COLO668 (cell line): Measurements from ENCODE around the gene TIAM1.

ENCODE experiments used
- DNase-seq: peaks from one replicate; lab custom pipeline; 2025; ENCODE audit not compliant: unreplicated experiment; lab: John Stamatoyannopoulos, UW

Gene TIAM1

DNA sequence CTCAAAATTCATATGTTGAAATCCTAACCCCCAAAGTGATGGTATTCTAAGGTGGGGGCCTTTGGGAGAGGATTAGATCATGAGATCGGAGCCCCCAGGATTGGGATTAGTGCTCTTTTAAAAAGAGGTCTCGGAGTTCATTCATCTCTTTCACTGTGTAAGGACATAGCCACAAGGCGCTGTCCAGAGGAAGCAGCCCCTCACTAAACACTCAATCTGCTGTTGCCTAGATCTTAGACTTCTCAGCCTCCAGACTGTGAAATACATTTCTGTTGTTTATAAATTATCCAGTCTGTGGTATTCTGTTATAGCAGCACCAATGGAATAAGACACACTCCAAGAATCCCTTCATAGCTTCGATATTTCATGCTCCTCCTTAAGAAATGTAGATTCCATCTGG is 12.4 kb upstream of the TIAM1 start:
- DNase-seq, result no peak

DNA sequence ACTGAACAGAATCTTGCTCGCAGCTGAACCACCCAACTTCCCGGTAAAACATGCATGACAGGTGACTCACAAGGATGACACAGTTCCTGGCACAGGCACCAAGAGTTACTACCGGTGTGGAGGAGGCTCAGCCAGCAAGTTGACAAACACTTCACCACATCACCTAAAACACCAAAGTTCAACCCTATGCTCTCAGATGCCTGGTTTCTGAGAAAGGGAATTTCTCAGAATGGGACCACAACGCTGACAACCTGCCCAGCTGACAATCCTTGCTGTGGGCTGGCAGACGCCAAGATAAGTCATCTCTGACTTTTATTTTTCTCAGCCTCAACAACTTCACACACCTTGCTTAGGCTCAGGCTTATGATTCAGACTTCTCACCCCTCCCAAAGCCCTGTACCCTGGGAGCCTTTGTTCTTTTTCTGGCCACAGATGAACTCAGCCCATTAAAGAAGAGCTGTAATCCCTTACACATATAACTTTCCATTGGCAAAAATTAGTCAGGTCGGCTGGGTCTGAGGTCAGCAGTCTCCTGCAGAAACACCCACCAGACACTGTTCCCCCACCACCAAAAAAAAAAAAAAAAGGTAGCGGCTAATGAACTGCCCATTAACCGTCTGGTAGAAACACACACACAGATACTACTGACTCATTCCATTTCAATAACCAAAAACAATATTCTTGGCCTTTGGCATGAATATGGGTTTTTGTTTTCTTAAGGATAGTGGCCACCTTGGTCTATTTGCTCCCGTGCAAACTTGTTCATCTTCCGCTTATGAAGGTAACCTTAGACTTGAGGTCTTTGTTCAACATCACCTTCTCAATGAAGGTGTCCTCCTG is 10.8 kb upstream of the TIAM1 start:
- no peak for DNase-seq

DNA sequence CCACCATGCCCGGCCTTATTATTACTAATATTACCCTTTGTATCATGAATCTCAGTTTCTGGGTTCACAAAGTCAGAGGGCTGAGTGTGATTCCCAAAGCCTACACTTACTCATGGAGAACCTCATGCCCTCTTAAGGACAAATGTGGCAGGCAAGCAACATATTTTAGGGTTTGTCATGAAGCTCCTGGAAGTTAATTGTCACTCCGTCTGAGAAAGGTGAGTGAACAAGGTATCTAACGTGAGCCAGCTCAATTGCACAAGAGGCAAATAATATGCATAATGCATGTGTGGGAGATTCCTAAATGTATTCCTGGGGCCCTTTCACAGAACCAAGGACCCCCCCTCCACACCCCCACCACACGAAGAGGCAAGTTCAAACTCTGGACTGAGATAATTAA is 10.1 kb upstream of the TIAM1 start:
- DNase-seq, result no peak

DNA sequence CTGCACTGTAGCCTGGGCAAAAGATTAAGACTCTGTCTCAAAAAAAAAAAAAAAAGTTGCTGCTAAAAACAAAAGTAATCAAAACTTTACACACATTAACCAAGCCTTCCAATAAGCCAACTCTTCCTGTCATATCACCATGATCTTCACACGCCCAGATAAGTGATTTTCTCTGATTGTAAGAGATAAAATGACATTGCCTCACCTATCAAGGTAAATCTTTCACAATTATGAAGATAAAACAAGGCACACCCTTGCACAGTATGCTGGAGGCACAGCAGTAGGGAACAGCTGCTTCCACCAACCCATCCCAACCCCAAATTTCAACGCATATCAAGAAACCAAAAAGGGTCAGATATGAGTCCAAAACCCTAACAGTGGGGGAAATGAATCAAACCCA is 8.8 kb upstream of the TIAM1 start:
- no peak for DNase-seq

DNA sequence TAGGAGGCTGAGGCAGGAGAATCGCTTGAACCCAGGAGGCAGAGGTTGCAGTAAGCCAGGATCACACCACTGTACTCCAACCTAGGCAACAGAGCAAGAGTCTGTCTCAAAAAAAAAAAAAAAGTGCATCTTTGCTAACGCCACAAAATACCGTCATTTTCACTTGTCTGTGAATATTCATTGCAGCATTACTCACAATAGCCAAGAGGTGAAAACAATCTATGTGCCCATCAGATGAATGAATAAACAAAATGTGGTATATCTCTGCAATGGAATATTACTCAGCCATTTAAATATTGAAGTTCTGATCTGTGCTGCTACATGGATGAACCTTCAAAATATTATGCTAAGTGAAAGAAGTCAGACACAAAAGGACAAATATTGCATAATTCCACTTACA is 7.9 kb upstream of the TIAM1 start:
- no peak for DNase-seq

DNA sequence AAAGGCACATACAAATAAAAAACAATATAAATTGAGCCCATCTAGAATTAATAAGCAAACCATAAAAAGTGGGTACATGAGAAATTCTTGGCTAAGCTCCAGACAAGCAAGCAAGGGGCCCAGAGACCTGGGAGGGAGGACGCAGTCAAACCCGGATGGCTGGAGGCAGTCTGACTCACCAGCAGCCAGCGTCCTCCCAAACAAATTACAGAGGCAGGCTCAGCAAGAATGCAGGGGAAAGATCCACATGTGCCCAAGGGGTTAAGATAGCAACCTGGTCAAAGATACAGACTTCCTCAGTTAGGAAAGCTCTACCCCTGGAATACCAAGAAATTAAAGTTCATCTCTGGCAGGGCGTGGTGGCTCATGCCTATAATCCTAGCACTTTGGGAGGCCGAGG is 7.4 kb upstream of the TIAM1 start:
- DNase-seq, result no peak

DNA sequence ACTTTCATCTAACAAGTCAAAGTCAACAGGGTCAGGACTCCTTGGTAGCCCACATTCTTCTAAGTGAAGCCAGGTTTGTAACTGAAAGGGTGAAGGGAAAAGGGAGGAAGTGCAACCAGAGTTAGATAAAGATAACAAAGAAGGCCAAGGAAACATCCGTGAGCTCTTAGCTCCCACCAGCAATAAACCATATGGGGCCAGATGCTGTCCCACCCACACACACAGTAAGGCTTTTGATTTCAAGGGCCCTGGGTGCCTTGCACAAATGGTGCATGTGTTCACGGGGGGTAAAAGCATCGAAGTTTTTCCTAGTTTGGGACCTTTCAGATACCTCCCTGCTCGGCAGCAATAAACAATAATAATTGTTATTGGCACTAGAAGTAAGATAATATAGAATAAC is 5.1 kb upstream of the TIAM1 start:
- DNase-seq, result no peak

DNA sequence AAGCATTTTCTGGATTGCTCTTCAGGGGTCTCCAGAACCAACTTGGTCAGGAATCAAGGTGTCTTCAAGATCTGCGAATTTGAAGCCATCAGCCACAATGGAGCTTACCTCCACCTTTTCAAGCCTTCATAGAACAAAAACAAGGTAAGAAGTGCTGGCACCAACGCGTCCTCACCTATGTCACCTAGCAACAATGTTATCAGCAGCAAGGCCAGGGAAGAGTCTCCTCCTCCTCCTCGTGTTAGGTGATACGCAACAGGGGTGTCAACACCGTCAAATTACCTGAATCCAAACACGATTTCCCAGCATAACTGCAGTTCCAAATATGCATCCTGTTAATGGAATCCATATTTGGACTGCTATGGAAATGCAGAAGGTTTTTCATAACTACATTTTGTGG is 4.1 kb upstream of the TIAM1 start:
- DNase-seq, result no peak

DNA sequence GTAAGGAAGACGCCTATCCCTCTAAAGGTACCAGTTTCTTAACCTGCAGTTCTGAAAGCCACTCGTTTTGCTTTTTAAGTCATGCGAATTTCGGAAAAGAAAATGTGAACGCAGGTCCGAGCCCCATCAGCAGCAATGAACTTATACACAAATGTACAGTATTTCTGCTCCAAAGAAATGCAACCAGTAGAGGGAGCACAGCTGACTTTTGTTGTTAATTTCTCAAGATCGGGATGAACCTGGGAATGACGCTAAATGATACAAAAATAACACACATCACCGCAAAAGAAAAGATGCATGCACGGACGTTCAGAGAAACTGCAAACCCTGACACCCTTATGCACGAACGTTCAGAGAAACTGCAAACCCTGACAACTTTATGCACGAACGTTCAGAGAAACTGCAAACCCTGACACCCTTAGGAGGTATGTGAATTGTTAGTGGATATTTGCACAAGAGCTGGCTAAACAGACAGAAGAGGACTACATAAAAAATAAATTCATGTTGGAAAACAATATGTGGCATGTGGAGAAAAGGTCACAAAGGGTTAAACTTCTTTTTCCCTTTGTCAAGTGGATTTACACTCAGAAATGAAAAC is 3.5 kb upstream of the TIAM1 start:
- DNase-seq, result no peak

DNA sequence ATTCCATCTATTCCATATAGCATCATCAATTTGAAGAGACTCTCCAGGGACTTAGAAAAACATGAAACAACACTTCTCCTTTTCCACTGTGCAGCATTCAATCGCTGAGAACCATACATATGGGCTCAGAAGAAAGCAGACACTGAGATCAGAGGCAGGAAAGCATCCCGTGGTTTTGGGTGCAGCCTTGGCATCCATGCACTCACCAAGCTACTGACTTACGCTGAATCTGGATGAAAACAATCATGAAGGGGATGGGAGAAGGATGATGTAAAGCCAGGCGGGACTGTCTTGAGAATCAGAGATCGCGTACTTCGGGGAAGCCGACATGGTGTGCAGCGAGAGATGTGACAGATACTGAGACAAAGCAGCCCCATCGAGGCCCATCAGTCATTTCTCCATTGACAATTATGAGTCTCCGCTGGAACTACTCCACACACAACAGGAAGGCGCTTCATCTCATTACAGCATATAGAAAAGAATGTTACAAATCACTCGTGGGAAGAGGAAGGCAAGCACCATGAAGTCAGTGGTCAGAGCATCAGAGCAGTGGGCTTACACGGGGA is 2.3 kb upstream of the TIAM1 start:
- no peak for DNase-seq

DNA sequence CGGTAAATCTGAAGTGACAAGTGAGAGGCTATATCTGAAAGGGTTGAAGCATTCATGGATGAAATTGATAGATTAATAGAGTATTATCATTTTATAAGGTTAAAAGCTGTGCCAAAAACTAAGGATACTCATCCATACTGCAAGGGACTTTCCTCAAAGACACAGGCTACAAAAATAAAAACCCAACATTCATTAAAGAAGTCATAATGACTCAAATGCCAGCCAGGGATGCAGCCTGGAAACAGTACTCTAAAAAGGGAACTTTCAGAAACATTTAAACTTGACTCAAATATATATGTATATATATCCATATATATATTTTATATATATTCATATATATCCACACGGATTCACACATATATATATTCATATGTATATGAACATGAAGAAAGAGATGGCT is 1.1 kb upstream of the TIAM1 start:
- DNase-seq, result no peak

DNA sequence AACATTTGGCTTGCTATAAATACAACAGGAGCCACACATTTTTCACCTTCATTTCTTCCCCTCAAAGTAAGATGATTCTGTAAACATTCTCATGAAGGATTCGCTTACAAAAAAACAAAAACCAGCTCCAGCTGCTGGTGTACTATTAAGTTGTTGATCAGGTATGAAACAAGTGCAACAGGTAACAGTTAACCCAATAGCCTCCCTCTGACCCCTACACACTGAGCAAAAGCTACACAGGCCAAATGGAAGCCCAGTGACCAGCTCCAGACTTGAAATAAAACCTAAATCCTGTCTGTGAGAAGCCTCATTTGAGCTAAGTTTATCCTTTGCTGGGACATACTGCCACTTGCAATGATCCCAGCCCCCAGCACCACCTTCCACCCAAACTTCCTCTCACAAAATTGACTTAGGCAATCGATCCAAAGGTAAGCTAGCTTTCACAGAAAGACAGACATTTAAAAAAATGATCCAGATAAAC is 991 bp downstream of the TIAM1 start:
- DNase-seq, result no peak

DNA sequence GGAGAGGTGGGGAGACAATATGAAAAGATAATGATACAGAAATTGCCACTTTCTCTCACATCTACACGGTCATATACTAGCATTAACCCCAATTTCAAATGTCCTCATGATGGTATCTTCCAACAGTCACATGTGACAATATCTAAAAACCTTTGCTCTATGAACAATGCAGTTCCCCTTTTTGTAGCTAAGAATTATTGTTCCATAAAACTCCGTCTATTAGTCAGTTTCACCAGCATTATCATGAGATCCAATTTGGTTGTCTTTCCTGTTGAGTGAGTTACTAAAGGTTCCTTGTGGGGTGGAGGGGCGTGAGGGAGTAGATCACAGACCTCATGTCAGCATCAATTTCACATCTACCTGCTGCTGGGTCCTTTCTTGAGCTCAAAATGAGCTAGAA is 1.7 kb downstream of the TIAM1 start:
- DNase-seq, result no peak

DNA sequence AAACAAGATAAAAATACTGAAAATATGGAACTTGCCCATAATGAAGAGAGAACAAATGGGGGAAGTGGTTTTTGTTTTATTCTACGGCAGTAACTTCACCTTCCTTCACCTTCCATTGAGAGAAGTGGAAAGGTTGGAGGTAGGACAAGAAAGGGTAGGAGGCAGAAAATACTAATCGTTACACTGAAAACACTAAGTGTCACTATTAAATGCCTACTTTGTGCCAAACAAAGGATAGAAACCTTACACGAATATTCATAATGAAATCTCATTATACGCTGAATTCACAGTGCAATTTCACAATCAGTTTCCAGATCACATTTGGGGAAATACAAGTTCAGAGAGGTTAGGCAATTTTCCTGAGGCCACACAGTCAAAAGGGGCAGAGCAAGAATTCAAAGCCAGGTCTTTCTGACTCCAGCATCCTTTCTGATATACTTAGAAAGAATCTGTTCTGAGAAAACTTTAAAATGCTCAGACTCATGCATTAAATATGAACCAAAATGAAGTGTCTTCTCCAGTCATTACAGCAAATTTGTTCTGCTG is 3.0 kb downstream of the TIAM1 start:
- DNase-seq, result no peak

DNA sequence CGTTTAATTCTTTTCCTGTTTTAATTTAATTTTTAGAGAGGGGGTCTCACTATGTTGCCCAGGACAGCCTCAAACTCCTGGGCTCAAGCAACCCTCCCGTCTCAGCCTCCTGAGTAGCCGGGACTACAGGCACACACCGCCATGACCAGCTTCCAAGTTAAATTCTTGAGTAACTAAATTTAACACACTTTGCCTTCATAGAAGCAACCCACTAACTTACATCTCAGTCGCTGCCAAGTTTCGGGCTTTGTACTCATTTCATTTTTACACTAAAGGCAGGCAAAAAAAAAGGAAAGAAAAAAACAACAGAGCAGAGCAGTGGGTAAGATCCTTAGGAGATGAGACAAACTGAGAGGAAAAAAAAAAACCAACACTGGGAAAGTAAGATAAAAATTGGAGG is 3.5 kb downstream of the TIAM1 start:
- DNase-seq, result no peak

DNA sequence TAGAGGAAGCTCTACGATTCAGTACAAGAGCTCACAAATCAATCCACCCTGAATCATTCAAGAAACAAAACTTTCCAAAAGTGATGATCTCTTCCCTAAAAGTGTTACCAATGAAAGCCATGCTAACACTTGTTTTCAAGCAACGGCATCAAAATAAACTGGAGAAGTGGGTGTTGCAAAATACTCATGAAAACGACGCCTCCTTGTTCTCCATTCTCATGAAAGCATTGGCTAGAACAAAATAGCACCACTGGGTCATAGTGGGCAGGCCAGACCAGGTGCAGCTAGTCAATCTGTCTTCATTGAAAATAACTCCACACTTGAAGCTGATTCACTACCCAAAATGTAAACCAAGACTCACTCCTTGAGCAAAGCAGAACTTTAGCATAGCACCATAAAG is 4.3 kb downstream of the TIAM1 start:
- no peak for DNase-seq

DNA sequence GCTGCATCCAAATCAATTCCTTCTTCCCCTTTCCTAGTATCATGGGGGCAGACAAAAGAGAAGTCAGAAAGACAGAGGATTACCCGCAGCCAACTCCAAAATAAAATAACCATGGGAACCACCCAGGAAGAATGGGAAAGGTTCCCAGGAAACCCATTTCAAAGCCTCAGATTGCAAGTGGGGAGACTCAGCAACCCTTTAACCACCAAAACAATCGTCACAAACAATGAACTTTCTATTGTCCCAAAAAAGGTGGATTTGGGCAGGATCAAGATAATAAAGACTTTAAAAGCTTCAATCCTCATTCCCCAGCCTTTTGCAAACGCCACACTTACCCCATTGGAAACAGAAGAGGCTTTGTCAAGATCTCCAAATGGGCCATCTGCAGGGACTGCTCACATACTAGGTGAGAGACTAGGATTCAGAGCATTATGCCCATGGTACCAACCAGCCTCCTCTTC is 5.1 kb downstream of the TIAM1 start:
- DNase-seq, result no peak

DNA sequence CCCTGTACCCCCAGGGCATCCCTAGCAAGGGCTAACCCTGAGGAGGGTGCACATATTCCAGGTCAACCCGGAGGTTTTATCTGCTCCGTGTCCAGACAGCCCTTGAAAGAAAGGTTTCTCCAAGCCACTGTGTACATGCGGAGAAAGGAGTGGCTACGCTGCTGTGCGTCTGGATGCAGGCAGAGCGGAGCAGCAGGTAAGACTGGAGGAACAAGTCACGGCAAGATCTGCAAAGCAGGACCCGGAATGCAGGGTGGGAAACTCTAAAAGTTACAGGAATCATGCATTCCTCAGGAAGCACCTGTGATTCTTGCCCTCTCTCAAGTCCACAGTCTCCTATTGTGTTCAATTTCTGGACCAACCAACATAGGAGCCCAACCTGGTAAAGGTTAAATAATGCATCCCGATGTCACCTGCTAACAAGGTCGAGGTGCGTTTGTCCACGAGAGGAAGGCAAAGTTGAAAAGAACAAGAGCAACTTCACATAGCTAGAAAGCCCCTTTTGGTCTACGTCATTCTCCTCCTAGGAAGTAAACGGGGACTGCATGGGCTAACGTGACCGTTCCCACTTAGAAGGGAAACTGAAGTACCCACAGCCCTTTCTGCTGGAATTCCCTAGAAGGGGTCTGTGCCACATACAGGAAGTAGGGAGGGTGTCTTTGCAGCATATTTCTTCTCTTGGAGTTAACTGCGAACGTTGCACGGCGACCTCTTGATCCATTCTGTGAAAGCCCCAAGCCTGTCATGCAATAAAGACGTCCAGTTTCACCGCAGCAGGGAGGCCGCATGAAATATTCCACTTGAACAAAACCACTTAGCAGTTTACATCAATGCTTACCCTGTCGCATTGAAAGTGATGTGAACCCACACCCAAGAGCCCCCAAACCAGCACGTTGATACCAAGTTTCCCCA is 5.8 kb downstream of the TIAM1 start:
- no peak for DNase-seq

DNA sequence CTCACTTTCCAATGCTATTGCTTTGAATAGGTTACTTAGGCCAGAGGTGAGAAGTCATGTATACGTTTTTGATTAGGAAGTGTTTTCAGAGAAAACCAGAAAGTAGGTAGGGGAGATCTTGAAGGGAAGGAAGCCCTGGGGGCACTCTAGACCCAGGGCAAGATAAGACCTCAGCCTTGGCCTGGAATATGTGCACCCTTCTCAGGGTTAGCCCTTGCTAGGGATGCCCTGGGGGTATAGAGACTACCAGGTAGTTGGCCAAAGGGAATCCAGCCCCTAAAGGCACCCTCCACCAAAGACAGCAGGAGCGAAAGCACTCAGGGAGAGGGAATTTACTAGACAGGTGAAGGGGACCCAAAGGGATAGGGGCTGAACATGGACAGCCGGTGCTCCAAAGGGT is 7.0 kb downstream of the TIAM1 start:
- no peak for DNase-seq

DNA sequence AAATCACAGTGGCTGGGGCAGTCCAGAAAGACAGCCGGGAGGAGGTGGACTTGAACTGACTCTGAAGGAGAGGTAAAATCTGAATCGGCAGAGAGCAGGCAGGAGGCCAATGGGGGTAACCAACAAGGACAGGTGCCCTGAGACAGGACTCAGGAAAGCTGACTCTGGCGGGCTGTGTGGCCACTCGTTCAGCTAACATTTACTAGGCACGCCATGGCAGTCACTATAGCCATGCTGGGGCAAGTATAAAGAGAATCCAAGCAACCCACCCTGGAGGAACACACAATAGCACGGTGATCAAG is 7.4 kb downstream of the TIAM1 start:
- no peak for DNase-seq
